HG02763 (cell line): ENCODE measurements around the gene ANKRD27.
A peak's percentile ranks its signal among the peaks of the same experiment; 100 is the strongest.

Experiments used
- ATAC-seq: cut with Tn5 transposase; IDR thresholded peaks from one replicate; pipeline ENCODE4 v1.9.1; 2021; ENCODE audit warnings: mild to moderate bottlenecking, moderate library complexity; ENCODE audit not compliant: unreplicated experiment

The ANKRD27 gene

GRCh38 chr19:32691291-32691951 lies 16.4 kb upstream of the ANKRD27 start, which contains the start of gene NUDT19:
NUDT19 (plus strand) TSS chr19:32691821; CDS start chr19:32691961, 140 bp downstream.
- peak; percentile 88 for ATAC-seq

- ATAC-seq: no peak
Observed at GRCh38 chr19:32688311-32688710, 13.3 kb upstream of the ANKRD27 start.

- ATAC-seq: no peak
Observed at GRCh38 chr19:32687681-32688080, 12.7 kb upstream of the ANKRD27 start.

- no peak for ATAC-seq
Observed at GRCh38 chr19:32686847-32687475, 12.0 kb upstream of the ANKRD27 start.

- ATAC-seq: no peak
Observed at GRCh38 chr19:32682317-32682716, 7.3 kb upstream of the ANKRD27 start.

GRCh38 chr19:32680986-32681385 lies 6.0 kb upstream of the ANKRD27 start:
- no peak for ATAC-seq

- ATAC-seq: no peak
Observed at GRCh38 chr19:32677657-32678056, 2.7 kb upstream of the ANKRD27 start.

- ATAC-seq: no peak
Observed at GRCh38 chr19:32676895-32677359, 1.9 kb upstream of the ANKRD27 start.

- no peak for ATAC-seq
Observed at GRCh38 chr19:32676186-32676894, 1.4 kb upstream of the ANKRD27 start.

- ATAC-seq: peak; percentile 24
Observed at GRCh38 chr19:32675720-32676185, 773 bp upstream of the ANKRD27 start, which contains the start of gene RGS9BP. RGS9BP (plus strand) TSS chr19:32675848; CDS start chr19:32676264, 416 bp downstream.

- no peak for ATAC-seq
Observed at GRCh38 chr19:32674153-32674930, 638 bp downstream of the ANKRD27 start.

- no peak for ATAC-seq
Observed at GRCh38 chr19:32673573-32673972, 1.4 kb downstream of the ANKRD27 start.

- ATAC-seq: no peak
Observed at GRCh38 chr19:32672841-32673240, 2.1 kb downstream of the ANKRD27 start.

- no peak for ATAC-seq
Observed at GRCh38 chr19:32671883-32672593, 2.9 kb downstream of the ANKRD27 start.

GRCh38 chr19:32669310-32669709 lies 5.7 kb downstream of the ANKRD27 start:
- no peak for ATAC-seq

- ATAC-seq: no peak
Observed at GRCh38 chr19:32666084-32666483, 8.9 kb downstream of the ANKRD27 start.

- no peak for ATAC-seq
Observed at GRCh38 chr19:32662186-32662585, 12.8 kb downstream of the ANKRD27 start.

- ATAC-seq: no peak
Observed at GRCh38 chr19:32661318-32661717, 13.7 kb downstream of the ANKRD27 start.

GRCh38 chr19:32658527-32658926 lies 16.5 kb downstream of the ANKRD27 start:
- ATAC-seq: no peak

GRCh38 chr19:32658075-32658474 lies 16.9 kb downstream of the ANKRD27 start:
- no peak for ATAC-seq
